ENCODE measurements around the gene CUBN. TPM values are rescaled to one million over a fixed set of nuclear protein-coding genes. Genes with fewer than 3 reads are reported as not detected.

Gene CUBN
- total RNA-seq, 2 donors from 2014 or later = 0.37 to 0.42 TPM

- intact Hi-C loops (cut with DNase I, micrococcal nuclease) = no loop called here
- DNase-seq = no peak
Observed at GRCh38 chr10:16976803-16977202, 152.8 kb downstream of the CUBN start.

GRCh38 chr10:16975188-16975587 lies 154.4 kb downstream of the CUBN start:
- intact Hi-C loops (cut with DNase I, micrococcal nuclease) = no loop called here
- ATAC-seq (no peak), DNase-seq (no peak)

More at GRCh38 chr10:16976803-16977202, 152.8 kb downstream of the CUBN start:
- no peak for ATAC-seq

- intact Hi-C loops (cut with DNase I, micrococcal nuclease) = no loop called here
- ATAC-seq = no peak
- DNase-seq = no peak
Observed at GRCh38 chr10:16968416-16969041, 161.1 kb downstream of the CUBN start.

DNA sequence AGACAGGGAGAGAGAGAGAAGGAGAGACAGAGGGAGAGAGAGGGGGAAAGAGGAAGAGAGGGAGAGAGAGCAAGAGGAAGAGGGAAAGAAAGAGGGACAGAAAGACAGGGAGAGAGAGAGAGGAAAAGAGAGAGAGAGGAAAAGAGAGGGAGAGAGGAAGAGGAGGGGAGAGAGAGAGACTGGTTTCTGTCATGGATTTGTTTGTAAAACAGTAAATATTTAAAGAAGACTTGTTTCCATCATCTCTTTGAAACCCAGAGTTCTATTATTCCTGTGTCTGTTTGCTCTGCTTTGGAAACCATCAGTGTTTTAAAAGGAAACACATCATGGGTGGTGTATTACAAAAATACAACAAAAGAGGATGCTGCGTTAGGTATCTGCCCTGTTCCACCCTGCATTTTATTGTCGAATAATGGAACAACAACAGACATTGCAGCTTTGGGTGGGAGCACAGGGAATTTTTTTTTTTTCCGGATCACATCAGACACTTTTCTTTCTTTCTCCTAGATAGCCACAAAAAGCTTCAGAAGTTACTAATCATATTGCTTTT lies 161.7 kb downstream of the CUBN start:
- ATAC-seq (no peak), DNase-seq (no peak)
- intact Hi-C loops (cut with DNase I, micrococcal nuclease) = no loop called here

DNA sequence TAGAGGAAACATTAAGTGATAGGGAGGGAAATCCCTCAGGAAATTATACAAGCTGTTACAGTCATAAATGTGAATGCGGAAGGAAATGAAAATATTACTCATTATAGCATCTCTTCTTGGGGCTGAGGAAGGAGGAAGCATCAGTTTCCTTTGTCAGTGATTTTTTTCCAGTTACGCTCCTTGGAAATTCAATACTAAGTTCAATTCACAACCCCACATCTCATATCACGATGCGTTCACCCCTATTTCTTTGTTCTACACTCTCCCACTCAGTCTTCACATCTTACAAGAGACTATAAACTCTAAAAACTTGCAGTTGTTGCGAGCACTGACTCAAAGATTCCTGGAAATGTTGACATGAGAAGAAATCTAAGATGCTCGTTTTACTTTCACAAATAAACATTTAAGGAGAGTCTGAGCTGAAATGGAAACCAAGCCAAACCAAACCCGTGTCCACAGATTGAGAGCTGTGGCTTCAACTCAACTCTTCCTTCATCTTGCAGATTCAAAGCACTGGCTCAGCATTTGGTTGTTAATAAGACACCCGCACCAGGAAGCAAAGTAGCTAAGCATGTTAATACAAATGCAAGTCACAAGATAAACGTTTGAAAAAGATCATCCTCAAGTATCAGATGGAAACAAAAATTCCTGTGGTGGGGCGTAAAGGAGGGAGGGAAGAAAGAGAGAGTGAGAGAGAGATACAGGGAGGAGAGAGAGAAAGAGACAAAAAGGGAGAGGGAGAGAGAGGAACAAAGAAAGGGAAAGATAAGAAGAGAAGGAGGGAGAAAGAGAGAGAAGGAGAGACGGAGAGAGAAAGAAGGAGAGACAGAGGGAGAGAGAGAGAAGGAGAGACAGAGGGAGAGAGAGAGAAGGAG lies 162.4 kb downstream of the CUBN start:
- no peak for ATAC-seq
- intact Hi-C loops (cut with DNase I, micrococcal nuclease) = no loop called here
- DNase-seq = no peak

- intact Hi-C loops (cut with DNase I, micrococcal nuclease) = no loop called here
- ATAC-seq = no peak
- no peak for DNase-seq
Observed at GRCh38 chr10:16965740-16966447, 163.7 kb downstream of the CUBN start.

GRCh38 chr10:16965344-16965616 lies 164.3 kb downstream of the CUBN start:
- DNase-seq (no peak), ATAC-seq (no peak)
- intact Hi-C loops (cut with DNase I, micrococcal nuclease) = no loop called here

DNA sequence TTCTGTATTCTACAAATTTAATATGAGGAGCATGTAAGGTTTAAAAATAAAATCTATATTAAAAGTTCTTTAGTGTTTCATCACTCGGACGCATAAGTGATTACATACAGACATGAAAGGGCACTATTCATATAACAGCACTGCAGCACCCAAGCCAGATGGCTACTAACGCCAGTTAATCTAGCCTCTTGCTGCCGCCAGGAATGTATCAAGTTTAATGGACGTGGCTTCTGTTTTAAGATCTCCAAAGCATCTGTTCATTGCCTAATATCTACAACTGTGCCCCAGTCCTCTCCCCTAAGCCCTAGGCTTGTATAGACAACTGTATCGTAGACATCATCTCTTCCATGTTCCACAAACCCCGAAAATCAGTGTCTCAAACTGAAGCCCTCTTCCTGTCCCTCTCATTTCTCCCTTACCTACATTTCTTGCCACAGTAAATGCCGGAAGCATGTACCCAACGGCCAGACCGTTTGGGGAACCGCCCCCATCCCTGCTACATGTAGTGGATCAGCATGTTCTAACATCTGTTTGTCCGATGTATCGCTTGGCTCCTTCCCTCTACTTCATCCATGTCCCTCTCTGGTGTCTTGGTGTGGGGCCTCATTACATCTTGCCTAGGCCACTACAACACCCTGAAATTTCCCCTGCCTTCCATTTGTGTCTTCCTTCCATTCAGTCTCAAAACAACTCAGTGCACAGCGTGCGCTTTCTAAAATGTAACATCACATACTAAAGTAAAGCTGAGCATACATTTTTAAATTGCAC lies 164.9 kb downstream of the CUBN start:
- DNase-seq = no peak
- intact Hi-C loops (cut with DNase I, micrococcal nuclease) = no loop called here
- ATAC-seq = no peak

DNA sequence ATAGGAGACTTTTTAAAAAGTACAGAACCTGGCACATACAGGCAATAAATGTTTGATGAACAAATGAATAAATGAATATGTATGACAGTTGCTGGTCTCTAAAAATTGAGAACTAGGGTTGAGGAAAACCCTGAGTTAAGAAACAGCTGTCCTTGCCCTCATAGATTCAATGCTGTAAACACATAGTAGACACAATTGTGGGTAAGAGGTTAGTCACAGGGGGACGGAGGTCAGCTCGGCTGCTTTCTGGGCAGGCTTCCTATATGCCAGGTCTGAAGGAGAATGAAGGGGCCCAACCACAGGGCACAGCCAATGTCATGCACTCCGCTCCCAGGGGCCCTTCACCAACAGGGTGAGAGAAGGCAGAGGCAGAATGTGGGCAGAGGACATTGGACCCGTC lies 169.1 kb downstream of the CUBN start:
- ATAC-seq (no peak), DNase-seq (no peak)
- intact Hi-C loops (cut with DNase I, micrococcal nuclease) = no loop called here

- intact Hi-C loops (cut with DNase I, micrococcal nuclease) = no loop called here
- DNase-seq (no peak), ATAC-seq (no peak)
Observed at GRCh38 chr10:16957038-16957437, 172.6 kb downstream of the CUBN start.

DNA sequence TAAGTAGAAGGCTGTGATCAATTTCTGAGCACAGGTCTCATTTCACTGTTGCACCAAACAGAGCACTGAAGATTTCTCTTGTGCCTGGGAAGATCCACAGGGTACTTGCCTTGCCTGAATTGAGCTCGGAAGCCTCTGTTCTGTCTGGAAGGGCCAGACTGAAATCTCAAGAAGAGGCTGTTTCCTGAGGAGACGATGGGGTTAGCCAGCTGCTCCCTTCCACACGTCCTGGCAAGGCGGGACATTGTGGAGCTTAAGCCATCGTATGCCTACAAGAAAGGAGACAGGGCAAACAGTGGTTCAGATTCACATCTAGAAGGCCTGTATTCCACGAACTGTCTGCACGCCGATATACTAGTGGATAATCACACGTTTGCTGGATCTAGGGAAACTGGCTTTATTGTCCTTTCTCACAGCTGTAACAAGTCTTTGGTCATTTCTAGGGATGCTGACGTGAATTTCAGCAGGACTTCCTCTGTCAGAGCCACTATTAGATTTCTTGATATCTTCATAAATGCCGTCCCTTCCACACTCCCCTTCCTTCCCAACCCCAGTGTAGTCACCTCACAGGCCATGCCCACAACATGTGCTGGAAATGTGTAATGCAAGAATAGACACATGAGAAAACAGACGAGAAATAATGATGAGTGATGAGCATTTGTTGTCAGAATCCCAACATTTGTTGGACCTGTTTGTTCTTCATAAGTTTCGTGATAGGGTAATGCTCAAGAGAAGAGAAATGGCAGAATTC lies 175.2 kb downstream of the CUBN start:
- intact Hi-C loops (cut with DNase I, micrococcal nuclease) = no loop called here
- ATAC-seq = no peak
- no peak for DNase-seq

DNA sequence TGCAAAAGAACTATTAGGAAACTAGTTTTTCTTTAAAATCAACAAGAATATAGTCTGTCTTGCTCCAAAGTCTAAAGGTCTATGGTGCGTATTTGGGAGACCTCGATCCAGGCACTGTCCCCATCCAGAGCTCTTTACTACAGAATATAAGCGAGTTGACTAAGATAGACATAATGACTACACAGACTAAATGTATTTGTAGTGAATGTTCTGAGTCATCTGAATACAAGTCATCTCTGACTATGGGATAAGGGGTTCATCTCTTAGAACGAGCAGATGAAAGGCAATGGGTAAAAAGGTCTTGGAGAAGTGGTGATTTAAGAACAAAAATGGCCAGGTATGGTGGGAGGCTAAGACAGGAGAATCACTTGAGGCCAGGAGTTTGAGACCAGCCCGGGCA lies 176.3 kb downstream of the CUBN start:
- no peak for ATAC-seq
- intact Hi-C loops (cut with DNase I, micrococcal nuclease) = no loop called here
- DNase-seq = no peak

DNA sequence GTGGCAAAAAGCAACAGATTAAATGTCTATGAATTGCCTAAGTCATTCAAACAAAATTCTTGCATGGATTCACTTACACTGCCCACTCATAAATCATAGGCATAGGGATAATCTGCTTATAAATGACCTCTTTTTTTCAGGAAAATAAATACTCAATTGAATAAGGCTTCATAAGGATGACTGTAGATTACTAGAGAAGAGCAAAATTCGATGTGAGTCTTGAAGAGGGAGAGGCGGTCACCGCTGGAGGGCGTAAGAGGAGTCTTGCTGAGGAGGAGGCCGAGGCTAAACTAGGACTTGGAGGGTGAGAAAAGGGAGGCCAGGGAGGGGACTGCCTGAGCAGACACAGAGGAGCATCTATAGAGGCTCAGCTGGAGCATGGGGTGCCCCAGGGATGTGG lies 177.0 kb downstream of the CUBN start:
- ATAC-seq (no peak), DNase-seq (no peak)
- intact Hi-C loops (cut with DNase I, micrococcal nuclease) = no loop called here

DNA sequence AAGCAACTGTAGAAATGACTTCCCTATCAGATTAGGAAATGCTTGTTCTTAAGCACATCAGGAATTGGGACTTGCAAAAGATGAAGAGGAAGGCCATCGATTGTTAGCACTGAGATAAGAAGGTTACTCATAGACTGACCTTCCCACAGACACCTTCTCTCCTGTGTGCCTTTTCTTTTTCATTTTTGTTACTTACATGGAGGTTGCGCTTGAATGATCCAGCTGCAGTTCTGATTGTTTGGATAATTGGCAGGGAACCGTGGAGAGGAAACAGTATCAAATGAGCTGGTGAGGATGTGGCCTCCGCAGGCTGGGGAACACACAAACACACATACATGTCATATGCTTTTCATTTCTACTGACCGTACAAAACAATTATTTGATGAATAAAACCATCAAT lies 177.5 kb downstream of the CUBN start:
- no peak for ATAC-seq
- intact Hi-C loops (cut with DNase I, micrococcal nuclease) = no loop called here
- no peak for DNase-seq

GRCh38 chr10:16950656-16951601 lies 178.7 kb downstream of the CUBN start:
- DNase-seq (no peak), ATAC-seq (no peak)
- intact Hi-C loops (cut with DNase I, micrococcal nuclease) = no loop called here

- intact Hi-C loops (cut with DNase I, micrococcal nuclease) = no loop called here
- no peak for ATAC-seq
- no peak for DNase-seq
Observed at GRCh38 chr10:16949816-16950215, 179.8 kb downstream of the CUBN start.

- DNase-seq (no peak), ATAC-seq (no peak)
- intact Hi-C loops (cut with DNase I, micrococcal nuclease) = no loop called here
Observed at GRCh38 chr10:16948361-16948760, 181.2 kb downstream of the CUBN start.

Measured in left colon (tissue), 2 donors.